HS-27A (cell line): Measurements from ENCODE around the gene CAMSAP1.

Experiments used
- DNase-seq: peaks from one replicate; pipeline ENCODE4 v3.0.0-alpha.2; 2012; ENCODE audit warnings: low read depth, missing footprints

CAMSAP1 gene

DNA sequence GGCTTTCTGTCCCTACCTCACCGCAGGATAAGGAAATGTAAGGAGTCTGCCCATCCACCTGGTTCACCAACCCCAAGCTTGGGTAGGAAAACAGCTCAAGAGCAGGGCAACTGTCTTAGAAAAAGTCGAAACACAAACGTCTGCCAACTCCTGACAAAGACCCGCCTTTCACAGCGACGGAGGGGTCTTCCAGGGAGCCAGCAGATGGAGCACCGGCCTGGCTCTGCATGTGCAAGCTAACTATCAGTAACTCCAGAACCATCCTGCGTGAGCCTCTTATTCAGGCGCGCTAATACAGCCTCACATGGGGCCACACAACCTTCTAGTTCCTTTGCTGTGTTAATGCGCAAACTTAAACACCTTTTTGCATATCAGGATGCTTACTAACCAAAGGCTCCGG lies 26.9 kb downstream of the CAMSAP1 start:
- DNase-seq = no peak

DNA sequence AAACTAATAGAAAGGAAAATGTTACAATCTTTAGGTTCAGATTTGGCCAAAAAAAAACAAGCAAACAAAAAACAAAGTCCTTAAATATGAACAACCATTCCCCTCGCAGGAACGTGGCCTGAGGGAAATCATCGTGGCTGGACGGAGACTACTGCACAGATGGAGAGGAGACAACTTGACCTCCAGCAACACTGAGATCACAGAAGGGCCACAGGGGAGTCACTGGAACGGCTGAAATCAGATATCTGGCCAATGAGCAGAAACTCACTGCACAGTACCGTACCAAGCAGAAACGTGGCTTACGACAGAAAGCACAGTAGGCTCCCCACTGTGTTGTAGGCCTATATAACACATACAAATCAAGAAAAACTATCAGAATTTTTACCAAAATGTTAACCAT lies 27.7 kb downstream of the CAMSAP1 start:
- no peak for DNase-seq

DNA sequence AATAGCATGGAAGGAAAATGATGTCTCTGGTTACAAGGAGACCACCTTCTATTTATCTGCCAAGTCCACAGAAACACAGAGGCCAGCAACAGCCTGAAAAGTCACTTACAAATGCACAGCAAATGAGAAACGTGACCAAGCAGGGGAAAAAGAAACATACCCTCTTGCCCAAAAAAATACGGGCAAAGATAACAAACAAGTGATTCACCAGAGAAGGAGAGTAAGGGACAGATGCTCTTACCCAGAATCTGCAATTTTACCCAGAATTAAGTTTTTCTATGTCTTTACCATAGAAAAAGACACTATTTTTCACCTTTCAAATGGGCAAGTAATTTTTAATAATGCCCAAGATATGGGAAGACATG lies 28.1 kb downstream of the CAMSAP1 start:
- no peak for DNase-seq

DNA sequence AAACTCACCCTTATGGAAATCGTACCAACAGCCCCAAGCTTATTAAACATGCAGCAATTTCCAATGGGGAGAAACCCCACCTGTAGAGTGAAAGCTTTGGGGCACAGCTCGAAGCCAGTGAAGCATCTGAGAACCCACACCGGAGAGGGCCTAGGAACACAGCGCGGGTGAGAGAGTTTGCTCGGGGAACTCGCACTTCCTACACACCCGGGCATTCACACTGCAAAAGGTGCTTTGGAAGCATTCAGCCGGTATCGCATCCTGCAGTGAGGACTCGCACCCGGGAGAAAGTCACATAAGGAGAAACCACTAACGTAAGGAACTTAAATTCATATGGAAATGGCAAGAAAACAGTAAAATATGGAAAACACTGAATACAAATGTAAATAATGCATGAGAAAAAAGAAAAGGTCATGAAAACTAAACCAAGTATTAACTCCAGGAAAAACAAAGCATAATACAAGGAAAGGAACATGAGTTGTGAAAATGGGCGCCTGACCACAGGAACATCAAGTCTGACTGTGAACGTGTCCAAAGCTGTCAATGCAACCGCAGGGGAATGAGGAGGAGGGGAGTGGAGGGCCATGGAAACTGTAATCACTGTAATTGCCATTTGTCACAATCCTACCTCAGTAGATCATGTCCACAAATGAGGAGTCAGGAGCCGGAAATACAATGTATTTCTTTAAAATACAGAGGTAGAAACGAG lies 28.7 kb downstream of the CAMSAP1 start:
- DNase-seq = no peak

DNA sequence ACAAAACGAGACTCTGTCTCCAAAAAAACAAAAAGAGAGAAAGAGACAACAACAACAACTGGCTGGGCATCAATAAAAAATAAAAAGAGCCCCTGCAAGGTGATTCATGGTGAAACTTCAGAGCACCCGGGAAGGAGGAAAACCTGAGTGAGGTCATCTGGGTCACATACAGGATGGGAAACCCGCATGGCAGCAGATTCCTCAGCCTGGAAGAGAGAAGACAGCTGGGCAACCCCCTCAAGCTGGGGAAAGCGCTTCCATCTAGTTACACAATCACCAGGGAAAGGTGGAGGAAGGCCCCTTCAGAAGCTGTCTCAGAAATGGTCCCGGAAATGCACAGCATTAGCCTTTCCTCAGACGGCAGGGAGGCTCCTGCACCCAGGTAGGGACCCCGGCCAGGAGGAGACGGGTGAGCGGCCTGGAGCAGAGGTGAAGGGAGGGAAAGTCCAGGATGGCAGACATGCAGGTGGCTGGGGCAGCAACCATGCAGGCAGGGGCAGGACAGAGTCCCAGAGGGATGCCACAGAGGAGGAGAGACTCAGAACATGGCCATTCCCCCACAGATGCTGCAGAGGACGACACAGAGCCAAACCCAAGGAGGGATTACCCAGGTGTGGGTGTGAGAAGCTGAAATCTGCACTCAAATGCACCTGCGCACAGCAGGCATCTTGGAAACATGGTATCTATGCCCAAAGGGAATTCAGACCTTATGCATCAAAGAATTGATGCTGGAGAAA lies 29.4 kb downstream of the CAMSAP1 start:
- DNase-seq = no peak

DNA sequence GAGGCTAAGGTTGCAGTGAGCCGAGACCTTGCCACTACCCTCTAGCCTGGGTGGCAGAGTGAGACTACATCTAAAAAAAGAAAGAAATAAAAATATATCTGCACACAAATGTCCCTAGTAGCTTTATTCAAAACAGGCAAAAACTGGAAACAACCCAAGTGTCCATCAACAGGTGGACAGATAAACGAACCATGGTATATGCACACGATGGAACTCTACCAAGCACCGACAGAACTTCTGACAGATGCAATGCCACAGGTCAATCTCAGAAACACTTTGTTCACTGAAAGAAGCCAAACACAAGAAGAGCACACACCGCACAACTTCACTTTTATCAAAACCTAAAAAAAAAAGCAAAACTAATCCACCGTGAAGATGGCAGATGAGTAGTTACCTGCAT lies 30.4 kb downstream of the CAMSAP1 start:
- no peak for DNase-seq

DNA sequence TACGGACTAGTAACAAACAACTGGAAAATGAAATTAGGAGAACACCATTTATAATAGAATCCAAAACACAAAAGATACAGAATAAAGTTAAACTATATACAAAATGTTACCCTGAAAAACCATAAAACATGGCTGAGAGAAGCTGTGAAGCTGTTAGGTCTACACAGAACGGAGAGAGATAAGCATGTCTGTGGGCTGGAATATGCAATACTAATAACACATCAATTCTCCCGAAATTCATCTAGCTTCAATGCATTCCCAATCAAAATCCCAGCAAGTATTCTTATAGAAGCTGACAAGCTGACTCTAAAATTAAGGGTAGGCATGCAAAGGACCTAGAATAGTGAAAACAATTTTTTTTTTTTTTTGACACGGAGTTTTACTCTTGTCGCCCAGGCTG lies 32.5 kb downstream of the CAMSAP1 start:
- DNase-seq = no peak

GRCh38 chr9:135869909-135870308 lies 37.4 kb downstream of the CAMSAP1 start:
- no peak for DNase-seq

DNA sequence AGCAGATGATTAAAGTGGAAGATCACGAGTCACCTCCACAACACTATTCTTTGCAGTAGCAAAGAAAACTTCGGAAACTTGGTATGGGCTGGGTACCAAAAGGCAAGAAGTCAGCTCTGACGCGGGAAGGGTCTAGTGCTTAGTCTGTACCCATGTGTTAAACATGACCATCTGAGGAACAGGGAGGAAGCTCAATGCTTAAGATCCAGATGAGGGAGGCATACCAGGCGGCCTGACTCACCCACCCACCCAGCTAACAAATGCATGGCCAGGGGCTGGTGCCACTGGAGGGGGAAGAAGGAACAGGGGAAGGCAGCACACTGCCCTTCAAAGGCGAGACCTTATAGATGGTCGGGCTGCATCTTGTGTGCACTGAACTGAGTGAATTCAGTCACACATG lies 41.8 kb downstream of the CAMSAP1 start:
- DNase-seq = no peak

DNA sequence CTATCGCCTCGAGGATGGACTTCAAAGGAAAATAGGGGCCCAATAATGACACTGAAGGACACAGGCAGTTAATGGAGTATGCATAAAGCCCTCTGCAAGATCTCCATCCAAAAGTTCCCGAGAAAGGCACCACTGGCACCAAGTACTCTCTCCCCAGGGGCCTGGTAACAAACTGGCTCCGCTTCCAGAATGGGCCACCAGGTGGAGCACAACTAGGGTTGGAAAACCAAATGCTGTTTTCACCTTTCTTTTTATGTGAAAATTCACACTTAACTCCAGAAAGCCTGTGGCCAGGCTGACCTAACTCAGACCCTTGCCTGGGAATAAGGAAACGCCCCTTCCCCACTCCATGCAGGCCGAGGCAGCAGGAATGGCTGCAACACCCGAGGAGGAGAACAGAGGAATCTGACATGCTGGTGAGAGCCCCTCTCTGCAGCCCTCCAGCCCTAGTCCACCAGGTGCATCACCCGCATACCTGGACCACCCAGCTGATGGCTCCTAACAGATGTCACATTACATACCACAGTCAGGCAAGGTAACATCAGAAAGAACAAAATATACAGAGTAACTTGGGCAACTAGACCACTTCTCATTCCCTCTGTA lies 42.8 kb downstream of the CAMSAP1 start:
- DNase-seq = no peak

DNA sequence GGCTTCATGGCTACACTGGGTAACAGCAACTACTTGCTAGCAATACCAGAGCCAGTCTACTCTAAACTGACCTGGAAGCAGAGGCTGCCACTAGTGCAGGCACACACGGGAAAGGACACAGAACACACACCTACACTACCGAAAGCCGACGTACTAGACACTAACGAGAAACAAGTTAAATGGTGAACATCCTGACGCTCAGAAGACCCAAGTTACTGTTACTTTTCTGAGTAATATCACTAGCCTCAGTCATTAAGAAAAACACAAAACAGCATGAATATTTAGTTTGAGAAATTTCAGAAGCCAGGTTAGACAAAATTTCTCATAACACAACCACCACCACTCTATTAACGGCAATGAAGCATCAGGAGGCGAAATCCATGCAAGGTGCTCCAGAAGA lies 44.5 kb downstream of the CAMSAP1 start:
- DNase-seq = no peak

- no peak for DNase-seq
Measured at GRCh38 chr9:135858491-135859185, 48.7 kb downstream of the CAMSAP1 start.

DNA sequence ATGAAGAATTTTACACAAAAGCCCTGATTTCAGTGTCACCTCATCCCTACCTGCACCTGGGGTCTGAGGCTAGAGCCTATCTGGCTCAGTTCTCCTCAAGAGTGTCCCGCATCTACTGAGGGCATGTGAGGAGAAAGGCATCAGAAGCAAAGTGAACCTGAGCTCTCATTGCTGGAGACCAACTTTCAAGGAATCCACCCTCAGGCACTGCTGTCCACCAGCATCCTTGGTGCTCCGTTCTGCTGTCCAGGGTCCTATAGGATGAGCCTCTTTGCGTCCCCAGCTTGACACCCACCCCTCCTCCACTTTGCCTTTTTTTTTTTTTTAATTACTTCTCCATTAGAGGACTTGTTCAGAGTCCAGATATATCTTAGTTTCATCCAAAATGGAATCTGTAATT lies 49.5 kb downstream of the CAMSAP1 start:
- DNase-seq = no peak

- no peak for DNase-seq
Measured at GRCh38 chr9:135857371-135857786, 50.0 kb downstream of the CAMSAP1 start.

GRCh38 chr9:135851748-135852147 lies 55.6 kb downstream of the CAMSAP1 start:
- no peak for DNase-seq

DNA sequence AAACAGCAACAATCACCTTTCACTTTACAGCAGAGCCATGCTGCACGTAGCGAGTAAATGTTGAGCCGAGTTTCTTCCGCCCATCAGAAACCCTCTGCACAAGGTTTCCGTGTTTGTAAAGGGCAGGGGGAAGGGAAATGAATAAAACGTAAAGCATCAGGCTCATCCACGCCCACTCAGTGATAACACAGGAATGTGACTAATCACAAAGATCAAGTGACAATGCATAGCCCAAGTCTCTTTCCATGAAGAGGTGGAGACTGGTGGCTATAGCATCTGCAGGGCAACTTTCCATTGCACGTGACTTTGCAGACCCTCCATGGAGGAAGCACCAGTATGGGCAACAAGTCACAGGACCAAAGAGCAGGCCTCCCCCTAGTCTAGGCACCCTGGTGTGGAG lies 56.6 kb downstream of the CAMSAP1 start:
- DNase-seq = no peak

GRCh38 chr9:135849181-135849580 lies 58.2 kb downstream of the CAMSAP1 start:
- no peak for DNase-seq

GRCh38 chr9:135848341-135849047 lies 58.9 kb downstream of the CAMSAP1 start:
- DNase-seq = no peak

DNA sequence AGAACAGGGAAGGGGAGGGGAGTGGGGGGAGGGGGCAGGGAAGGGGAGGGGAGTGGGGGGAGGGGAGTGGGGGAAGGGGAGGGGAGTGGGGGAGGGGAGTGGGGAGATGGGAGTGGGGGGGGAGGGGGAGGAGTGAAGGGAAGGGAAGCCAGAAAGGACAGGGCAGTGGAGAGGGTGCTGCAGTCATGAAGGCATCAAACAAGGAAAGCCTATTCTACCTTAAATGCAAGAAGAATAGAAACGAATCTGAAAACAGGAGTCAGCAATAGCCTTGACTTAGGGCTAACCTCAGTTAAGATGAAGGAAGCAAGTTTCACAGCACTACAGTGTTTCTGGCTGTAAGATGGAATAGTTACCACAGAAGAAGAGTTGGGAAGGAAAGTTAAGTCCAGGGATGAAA lies 59.5 kb downstream of the CAMSAP1 start:
- DNase-seq = no peak

- DNase-seq = no peak
Measured at GRCh38 chr9:135840539-135840938, 66.8 kb downstream of the CAMSAP1 start.

- DNase-seq = no peak
Measured at GRCh38 chr9:135840107-135840506, 67.2 kb downstream of the CAMSAP1 start.

- DNase-seq = no peak
Measured at GRCh38 chr9:135839516-135839915, 67.8 kb downstream of the CAMSAP1 start.
